ENCODE measurements around the gene MYO3B. TPM values are rescaled to one million over a fixed set of nuclear protein-coding genes. Genes with fewer than 3 reads are reported as not detected.

Gene MYO3B
- total RNA-seq, 1 experiment from 2014 or later, result 0.63 TPM

- no peak overlapping the region for H3T11ph ChIP-seq (ENCODE audit: low read length)
- DNase-seq, result no peak
- no peak overlapping the region for H2BK5ac ChIP-seq (ENCODE audit: insufficient read length, low read length)
- H3K4ac ChIP-seq (ENCODE audit: low read depth, low read length), result no peak overlapping the region
- H4K91ac ChIP-seq (ENCODE audit: insufficient read length, low read depth, low read length), result no peak overlapping the region
- no peak overlapping the region for H2BK12ac ChIP-seq (ENCODE audit: insufficient read length, low read depth, low read length)
- Mint-ChIP-seq H3K27ac (no peak overlapping the region), H3K9me3 (peaks cover 25 to 28% of the 10 kb centered on the region in 2 experiments), H3K36me3 (ENCODE audit: insufficient read depth in 1 of 3, low read depth in 3 of 3) (peaks cover 11 to 18% (median 17%) of the 10 kb centered on the region in 3 experiments), H3K4me1 (no peaks in the 10 kb centered on the region), H3K4me3 (no peak overlapping the region), H3K27me3 (ENCODE audit: low read depth) (peaks cover 2% of the 10 kb centered on the region)
- H3K56ac ChIP-seq (ENCODE audit: insufficient read length, low read depth, low read length), result no peak overlapping the region
- H3K79me2 ChIP-seq (ENCODE audit: insufficient read depth, low read length), result no peaks in the 10 kb centered on the region
- no peak overlapping the region for H2BK120ac ChIP-seq (ENCODE audit: low read depth, low read length, poor library complexity, severe bottlenecking)
- H3K18ac ChIP-seq (ENCODE audit: insufficient read length, low read depth, low read length), result no peak overlapping the region
- H3K27me3 ChIP-seq (ENCODE audit: insufficient read depth, low read length), result no peaks in the 10 kb centered on the region
- H2BK15ac ChIP-seq (ENCODE audit: low read depth, low read length), result no peak overlapping the region
- H3K79me1 ChIP-seq (ENCODE audit: insufficient read depth, low read depth, low read length, poor library complexity, severe bottlenecking), result no peaks in the 10 kb centered on the region
- H3K4me1 ChIP-seq (ENCODE audit: insufficient read depth, low read length), result no peaks in the 10 kb centered on the region
- H3K27ac ChIP-seq (ENCODE audit: insufficient read length, low read depth, low read length), result no peak overlapping the region
- H4K8ac ChIP-seq (replicated peaks; ENCODE audit: insufficient read length, low read depth, low read length), result no peak overlapping the region
- H3K14ac ChIP-seq (ENCODE audit: insufficient read depth, low read length), result no peak overlapping the region
- H3K4me2 ChIP-seq (ENCODE audit: insufficient read depth, insufficient read length, low read length), result no peak overlapping the region
- H4K20me1 ChIP-seq (ENCODE audit: control insufficient read depth, insufficient read depth, insufficient read length), result no peaks in the 10 kb centered on the region
- H3K23ac ChIP-seq (ENCODE audit: insufficient read length, low read depth, low read length), result no peak overlapping the region
- no peak for TF ChIP-seq CTCF (conservative IDR thresholded peaks at IDR 0.05)
- H4K5ac ChIP-seq (ENCODE audit: insufficient read length, low read depth, low read length), result no peak overlapping the region
- no peak overlapping the region for H3K9ac ChIP-seq (ENCODE audit: extremely low read depth, insufficient read length, low read length)
- no peaks in the 10 kb centered on the region for H3K9me3 ChIP-seq (ENCODE audit: control insufficient read depth, low read depth, low read length)
- H2AK5ac ChIP-seq (ENCODE audit: insufficient read length, low read length), result no peak overlapping the region
- H2BK20ac ChIP-seq (ENCODE audit: low read depth, low read length, poor library complexity, severe bottlenecking), result no peak overlapping the region
- no CpG with 5 or more reads among the region's 1 CpG for WGBS (ENCODE audit: extremely low coverage, insufficient read length, low lambda C conversion rate)
- no peaks in the 10 kb centered on the region for H3K23me2 ChIP-seq (ENCODE audit: insufficient read length, low read depth, low read length, poor library complexity, severe bottlenecking)
- H2AFZ ChIP-seq (ENCODE audit: low read length), result no peak overlapping the region
These were observed 88.4 kb downstream of the MYO3B start for GRCh38 chr2:170266358-170266757.

Measured in H9 (cell line).